Hepatocyte (in vitro differentiated cells): Measurements from ENCODE around the gene TMCO4.

Experiments
- CTCF ChIP-seq: fragments of 200-600 bp; sonication (generic); IDR thresholded peaks from 2 replicates; pipeline ENCODE4 v1.5.1; 2016; ENCODE audit warnings: antibody characterized with exemption, mild to moderate bottlenecking; ENCODE audit not compliant: poor library complexity
- EZH2 ChIP-seq: fragments of 200-600 bp; sonication (generic); IDR thresholded peaks from 2 replicates; pipeline ENCODE4 v1.6.1; 2016; ENCODE audit warnings: antibody characterized with exemption, mild to moderate bottlenecking, borderline replicate concordance

- TF ChIP-seq CTCF (no peak), EZH2 (no peak)
Observed at GRCh38 chr1:19640363-19641316, 159.1 kb downstream of the TMCO4 start.
